Ishikawa (cell line): ENCODE results near the gene SMIM31.

ENCODE experiments used
- CEBPB ChIP-seq: IDR thresholded peaks from 2 replicates; pipeline ENCODE4 v1.6.1; 2012
- CREB1 ChIP-seq: IDR thresholded peaks from 2 replicates; pipeline ENCODE4 v1.6.1; 2012; ENCODE audit warnings: low read depth
- EGR1 ChIP-seq: IDR thresholded peaks from 2 replicates; pipeline ENCODE4 v1.6.1; 2012
- FOXM1 ChIP-seq: IDR thresholded peaks from 2 replicates; pipeline ENCODE4 v1.6.1; 2012; ENCODE audit warnings: low read depth, borderline replicate concordance
- MAX ChIP-seq: IDR thresholded peaks from 2 replicates; pipeline ENCODE4 v1.6.1; 2012
- TCF12 ChIP-seq: IDR thresholded peaks from 2 replicates; pipeline ENCODE4 v1.6.1; 2012; ENCODE audit warnings: low read depth
- TEAD4 ChIP-seq: IDR thresholded peaks from 2 replicates; pipeline ENCODE4 v1.6.1; 2012
- USF1 ChIP-seq: IDR thresholded peaks from 2 replicates; pipeline ENCODE4 v1.6.1; 2012
- ZBTB7A ChIP-seq: IDR thresholded peaks from 2 replicates; pipeline ENCODE4 v1.6.1; 2012; ENCODE audit warnings: low read depth

GRCh38 chr4:164779080-164779479 lies 25.1 kb downstream of the SMIM31 start:
- no peak for TF ChIP-seq CEBPB
- no peak for TF ChIP-seq USF1
- TF ChIP-seq FOXM1, result no peak
- no peak for TF ChIP-seq TEAD4
- TF ChIP-seq ZBTB7A, result no peak
- no peak for TF ChIP-seq TCF12
- TF ChIP-seq MAX, result no peak
- TF ChIP-seq EGR1, result no peak
- TF ChIP-seq CREB1, result no peak
